H1 (cell line): ENCODE results near the gene PRKCZ. TPM values are rescaled to one million over a fixed set of nuclear protein-coding genes. Genes with fewer than 3 reads are reported as not detected.

Source experiments
- CTCF ChIA-PET: fragments of 300-600 bp; sonication (Branson Sonifier 250); formaldehyde crosslinking; loops from one replicate; lab custom pipeline; 2021; ENCODE audit not compliant: partially characterized antibody; lab: Charles Lee
- POLR2A ChIA-PET: fragments of 300-600 bp; sonication (Branson Sonifier 250); formaldehyde crosslinking; loops from one replicate; lab custom pipeline; 2021; ENCODE audit warnings: inconsistent platforms; ENCODE audit not compliant: partially characterized antibody; lab: Charles Lee
- DNase-seq, 2 experiments: peaks; one replicate each; pipeline versions ENCODE4 v3.0.0 to v3.0.0-alpha.2; 2010 to 2022; ENCODE audit warnings: low spot score in 2 of 2, low read depth in 1 of 2, mixed read lengths in 1 of 2
- FAIRE-seq: peaks from 2 replicates; lab custom pipeline; 2011; peaks lifted over from hg19 to GRCh38; lab: Jason Lieb, UNC
- H2AFZ ChIP-seq: 2 replicates; pipeline ENCODE4 v1.8.1; 2012; ENCODE audit warnings: low read length, inconsistent platforms
- H2AK5ac ChIP-seq: 2 replicates; pipeline ENCODE4 v1.6.1; 2013; ENCODE audit warnings: low read depth, low read length
- H2BK120ac ChIP-seq: replicated peaks from 2 replicates; pipeline ENCODE3; 2013; ENCODE audit warnings: low read depth, low read length, inconsistent platforms
- H2BK12ac ChIP-seq: 2 replicates; pipeline ENCODE4 v1.6.1; 2013; ENCODE audit warnings: low read depth, low read length
- H2BK15ac ChIP-seq: 2 replicates; pipeline ENCODE4 v1.6.1; 2013; ENCODE audit warnings: low read length
- H2BK20ac ChIP-seq: 2 replicates; pipeline ENCODE4 v1.6.1; 2013; ENCODE audit warnings: low read length
- H2BK5ac ChIP-seq: 2 replicates; pipeline ENCODE4 v1.6.1; 2013; ENCODE audit warnings: low read depth, low read length
- H3K14ac ChIP-seq: 2 replicates; pipeline ENCODE4 v1.6.1; 2013; ENCODE audit warnings: inconsistent platforms; ENCODE audit not compliant: insufficient read length
- H3K18ac ChIP-seq: 2 replicates; pipeline ENCODE4 v1.6.1; 2013; ENCODE audit warnings: low read length; ENCODE audit errors: extremely low read depth
- H3K23ac ChIP-seq: 2 replicates; pipeline ENCODE4 v1.6.1; 2013; ENCODE audit warnings: inconsistent platforms; ENCODE audit not compliant: insufficient read length
- H3K23me2 ChIP-seq: 2 replicates; pipeline ENCODE4 v1.6.1; 2013; ENCODE audit warnings: low read depth, low read length
- H3K27ac ChIP-seq: 2 replicates; pipeline ENCODE4 v1.6.1; 2011; ENCODE audit warnings: low read depth, low read length, inconsistent platforms
- H3K27me3 ChIP-seq, 4 experiments: replicated peaks in 1 of 4; 1 replicate in 1 of 4; 2 replicates in 3 of 4; pipeline versions ENCODE4 v1.6.1 to v1.8.1; 2011 to 2013; ENCODE audit warnings: low read length in 3 of 4, mild to moderate bottlenecking in 3 of 4, inconsistent platforms in 2 of 4, mixed read lengths in 2 of 4, moderate library complexity in 1 of 4; ENCODE audit not compliant: control insufficient read depth in 3 of 4, insufficient read depth in 3 of 4; ENCODE audit errors: extremely low read depth in 1 of 4
- H3K36me3 ChIP-seq, 4 experiments: 2 replicates each; pipeline versions ENCODE4 v1.6.1 to v1.8.1; 2011 to 2013; ENCODE audit warnings: mild to moderate bottlenecking in 4 of 4, low read length in 3 of 4, moderate library complexity in 2 of 4, control low read depth in 1 of 4, inconsistent platforms in 1 of 4; ENCODE audit not compliant: insufficient read depth in 4 of 4, control insufficient read depth in 2 of 4
- H3K4ac ChIP-seq: replicated peaks from 2 replicates; pipeline ENCODE3; 2013; ENCODE audit warnings: low read length, low read depth, mixed read lengths, inconsistent platforms; ENCODE audit not compliant: insufficient read length
- H3K4me1 ChIP-seq, 4 experiments: replicated peaks in 1 of 4; 1 replicate in 1 of 4; 2 replicates in 3 of 4; pipeline versions ENCODE4 v1.6.1 to v1.8.1; 2011 to 2013; ENCODE audit warnings: low read length in 3 of 4, inconsistent platforms in 2 of 4, mixed read lengths in 1 of 4; ENCODE audit not compliant: insufficient read depth in 4 of 4, control insufficient read depth in 3 of 4
- H3K4me2 ChIP-seq, 2 experiments: 2 replicates each; pipeline versions ENCODE4 v1.6.1 to v1.8.1; 2011 to 2013; ENCODE audit warnings: low read depth in 2 of 2, low read length in 2 of 2, control low read depth in 1 of 2, inconsistent platforms in 1 of 2, mild to moderate bottlenecking in 1 of 2; ENCODE audit not compliant: insufficient read depth in 1 of 2
- H3K4me3 ChIP-seq, 4 experiments: fragments of 200-600, 300-600 bp in 1 of 4; sonication (generic), shearing (Covaris generic), sonication (Bioruptor Twin) in 1 of 4; 2 replicates each; pipeline versions ENCODE4 v1.5.1 to v1.8.1; 2011 to 2016; ENCODE audit warnings: low read length in 4 of 4, low read depth in 3 of 4, control low read depth in 2 of 4, inconsistent platforms in 2 of 4, mild to moderate bottlenecking in 2 of 4, mixed read lengths in 1 of 4, moderate library complexity in 1 of 4; ENCODE audit not compliant: insufficient read depth in 2 of 4; ENCODE audit errors: extremely low read depth in 1 of 4
- H3K56ac ChIP-seq: replicated peaks from 2 replicates; pipeline ENCODE3; 2013; ENCODE audit warnings: low read depth, mild to moderate bottlenecking, mixed read lengths, low read length, inconsistent platforms; ENCODE audit not compliant: insufficient read length
- H3K79me1 ChIP-seq: 2 replicates; pipeline ENCODE4 v1.6.1; 2013; ENCODE audit warnings: low read depth, low read length, control low read depth
- H3K79me2 ChIP-seq, 2 experiments: 2 replicates each; pipeline versions ENCODE4 v1.6.1 to v1.8.1; 2012 to 2013; ENCODE audit warnings: low read length in 2 of 2, mild to moderate bottlenecking in 2 of 2, inconsistent platforms in 1 of 2; ENCODE audit not compliant: insufficient read depth in 2 of 2, control insufficient read depth in 1 of 2
- H3K9ac ChIP-seq, 4 experiments: replicated peaks in 1 of 4; 1 replicate in 1 of 4; 2 replicates in 3 of 4; pipeline versions ENCODE4 v1.6.1 to v1.8.1; 2011 to 2013; ENCODE audit warnings: low read depth in 3 of 4, low read length in 3 of 4, control low read depth in 2 of 4, mild to moderate bottlenecking in 2 of 4, moderate library complexity in 2 of 4, inconsistent platforms in 1 of 4; ENCODE audit errors: extremely low read depth in 1 of 4
- H3K9me3 ChIP-seq, 2 experiments: 2 replicates each; pipeline versions ENCODE4 v1.6.1 to v1.8.1; 2012 to 2013; ENCODE audit warnings: mild to moderate bottlenecking in 2 of 2, moderate library complexity in 2 of 2, control low read depth in 1 of 2, inconsistent platforms in 1 of 2, low read depth in 1 of 2, low read length in 1 of 2, mixed read lengths in 1 of 2; ENCODE audit not compliant: insufficient read depth in 2 of 2
- H4K20me1 ChIP-seq, 2 experiments: replicated peaks in 1 of 2; 2 replicates each; pipeline versions ENCODE3 to v1.8.1; 2011 to 2013; ENCODE audit warnings: inconsistent platforms in 2 of 2, low read length in 2 of 2, mild to moderate bottlenecking in 1 of 2; ENCODE audit not compliant: insufficient read depth in 2 of 2, control insufficient read depth in 1 of 2
- H4K5ac ChIP-seq: 2 replicates; pipeline ENCODE4 v1.6.1; 2013; ENCODE audit warnings: low read length, low read depth, mixed read lengths, inconsistent platforms; ENCODE audit not compliant: insufficient read length
- H4K8ac ChIP-seq: 2 replicates; pipeline ENCODE4 v1.8.0; 2013; ENCODE audit warnings: mild to moderate bottlenecking, moderate library complexity, low read length, inconsistent platforms; ENCODE audit not compliant: insufficient read depth; ENCODE audit errors: extremely low read depth
- H4K91ac ChIP-seq: replicated peaks from 2 replicates; pipeline ENCODE3; 2013; ENCODE audit warnings: low read length, mixed read lengths, inconsistent platforms; ENCODE audit not compliant: insufficient read length
- E2F6 ChIP-seq: IDR thresholded peaks from 2 replicates; pipeline ENCODE4 v1.6.1; 2012; ENCODE audit warnings: inconsistent platforms
- PHF8 ChIP-seq: fragments of 200-600 bp; sonication (generic); conservative IDR thresholded peaks from 2 replicates; pipeline ENCODE4 v1.7.1; 2012; ENCODE audit warnings: low read depth, mild to moderate bottlenecking, inconsistent platforms, low read length, moderate library complexity
- WGBS, 2 experiments: shearing (Covaris generic) in 1 of 2; methylation state at CpG; one replicate each; pipeline versions ENCODE4 v1.1.6 to v1.1.7; 2013 to 2015; ENCODE audit warnings: low lambda C conversion rate in 2 of 2, mixed read lengths in 2 of 2, inconsistent platforms in 1 of 2, low coverage in 1 of 2, missing lambda C conversion rate in 1 of 2; ENCODE audit not compliant: insufficient replicate concordance in 2 of 2, insufficient coverage in 1 of 2, insufficient read length in 1 of 2; ENCODE audit errors: extremely low coverage in 1 of 2, missing lambda C conversion rate in 1 of 2; 5-methylcytosine and 5-hydroxymethylcytosine counted together
- polyA plus RNA-seq, 7 experiments: library from polyadenylated mRNA; depleted of rRNA in 3 of 7; stranded (reverse) in 5 of 7; unstranded in 2 of 7; fragments of >200 nt in 5 of 7; fragments of 200-250 nt in 2 of 7; gene quantifications; 1 replicate in 5 of 7; 2 replicates in 1 of 7; 4 replicates in 1 of 7; pipeline versions ENCODE4 v1.2.1 to v1.2.3, GENCODE V29; 2011 to 2013; ENCODE audit warnings: missing spikeins in 2 of 7, mixed read lengths in 2 of 7
- total RNA-seq: library from RNA; stranded (reverse); fragmentation: NEBNext Ultra II Directional; extraction: Animal tissue kit (Norgen Biotek cat#: 25700); gene quantifications from 2 replicates; pipeline ENCODE4 v1.2.1, GENCODE V29; 2021

PRKCZ gene
- total and polyA plus RNA-seq, 2 of the 8 experiments (the other 6 are each of a cell fraction or from before 2014, with no cell fraction given) = 37.4 to 45.1 TPM

DNA sequence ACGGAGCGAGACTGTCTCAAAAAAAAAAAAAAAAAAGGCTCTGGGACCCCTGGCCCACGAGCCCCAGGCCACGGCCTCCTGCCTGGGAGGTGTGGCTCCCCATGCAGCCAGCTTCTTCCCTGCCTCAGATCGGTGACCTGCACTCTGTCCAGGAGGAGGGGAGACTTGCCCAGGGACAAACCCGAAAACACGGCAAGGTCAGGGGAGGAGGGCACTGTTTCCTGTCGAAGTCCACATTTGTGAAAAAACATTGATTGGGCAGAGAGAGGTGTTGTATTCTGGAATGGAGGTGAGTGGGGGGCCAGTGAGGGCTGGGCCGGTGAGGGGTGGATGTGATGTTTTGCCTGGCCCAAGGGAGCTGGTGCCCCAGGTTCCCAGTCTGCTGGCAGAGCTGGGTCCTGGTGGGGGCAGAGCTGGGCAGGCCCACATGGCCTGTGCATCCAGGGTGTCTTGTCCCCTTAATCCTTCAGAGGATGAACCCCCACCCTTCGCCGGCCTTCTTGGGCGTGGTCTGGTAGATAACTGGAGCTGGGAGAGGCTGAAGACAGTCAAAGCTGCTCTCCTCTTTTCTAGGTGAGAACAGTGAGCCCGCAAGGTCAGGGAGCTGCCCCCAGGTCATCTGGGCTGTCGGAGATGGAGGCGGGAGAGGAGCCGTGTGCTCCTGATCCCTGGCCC, 156.7 kb downstream of the PRKCZ start:
- H2BK15ac ChIP-seq = no peak overlapping the region; the same call in 1 of the 2 replicates
- H2AFZ ChIP-seq = no peak overlapping the region
- H2BK120ac ChIP-seq = no peak overlapping the region
- H3K9ac ChIP-seq = no peak overlapping the region
- CTCF ChIA-PET = interaction anchor here (0.7 to 4.3 kb wide), 12 partner anchors 8 to 175 kb away, joined by 3 to 22 read pairs (median 6); partner anchors contain the start of gene FAAP20
- no peak for FAIRE-seq
- H2AK5ac ChIP-seq = peak overlapping the region; percentile 65; the same call in 1 of the 2 replicates
- POLR2A ChIA-PET = interaction anchor here (1.0 to 4.8 kb wide), 10 partner anchors 8 to 115 kb away, joined by 3 to 21 read pairs (median 4); partner anchors contain the start of gene FAAP20
- peak overlapping the region; percentile 60; the same call in 1 of the 2 replicates for H2BK12ac ChIP-seq
- H3K27ac ChIP-seq = no peak overlapping the region
- no peaks in the 10 kb centered on the region for H3K79me2 ChIP-seq
- H3K36me3 ChIP-seq = no peaks in the 10 kb centered on the region
- no peak overlapping the region for H3K14ac ChIP-seq
- no peak overlapping the region for H3K56ac ChIP-seq
- TF ChIP-seq PHF8 (no peak), E2F6 (peak; percentile 55)
- TF ChIP-seq, all 59 proteins: peak for 1
- H3K18ac ChIP-seq = no peak overlapping the region; the same call in 1 of the 2 replicates
- peak overlapping the region; percentile 47 for H4K91ac ChIP-seq
- no peak overlapping the region for H3K4ac ChIP-seq
- H3K4me2 ChIP-seq = no peak overlapping the region
- no peak overlapping the region for H2BK20ac ChIP-seq
- no peak overlapping the region for H3K4me3 ChIP-seq
- DNase-seq = no peak
- H3K23me2 ChIP-seq = peaks cover 6% of the 10 kb centered on the region
- peaks cover 3 to 16% (median 10%) of the 10 kb centered on the region in 4 experiments for H3K4me1 ChIP-seq
- peak overlapping the region; percentile 71; the same call in 1 of the 2 replicates for H4K8ac ChIP-seq
- no peak overlapping the region; the same call in 1 of the 2 replicates for H2BK5ac ChIP-seq
- H3K27me3 ChIP-seq = peaks cover 0 to 11% (median 6%) of the 10 kb centered on the region in 4 experiments; a peak in 4 of 7 replicates
- H4K5ac ChIP-seq = no peak overlapping the region
- H3K9me3 ChIP-seq = no peaks in the 10 kb centered on the region
- WGBS, 2 experiments = 91% methylated on average over 14 of the region's 16 CpGs; no CpG with 5 or more reads in 1 of the 2 experiments
- H3K23ac ChIP-seq = no peak overlapping the region
- no peaks in the 10 kb centered on the region; the same call in 1 of the 2 replicates for H3K79me1 ChIP-seq
- no peaks in the 10 kb centered on the region for H4K20me1 ChIP-seq
